Measurements from ENCODE around the gene TRABD2B.

DNA sequence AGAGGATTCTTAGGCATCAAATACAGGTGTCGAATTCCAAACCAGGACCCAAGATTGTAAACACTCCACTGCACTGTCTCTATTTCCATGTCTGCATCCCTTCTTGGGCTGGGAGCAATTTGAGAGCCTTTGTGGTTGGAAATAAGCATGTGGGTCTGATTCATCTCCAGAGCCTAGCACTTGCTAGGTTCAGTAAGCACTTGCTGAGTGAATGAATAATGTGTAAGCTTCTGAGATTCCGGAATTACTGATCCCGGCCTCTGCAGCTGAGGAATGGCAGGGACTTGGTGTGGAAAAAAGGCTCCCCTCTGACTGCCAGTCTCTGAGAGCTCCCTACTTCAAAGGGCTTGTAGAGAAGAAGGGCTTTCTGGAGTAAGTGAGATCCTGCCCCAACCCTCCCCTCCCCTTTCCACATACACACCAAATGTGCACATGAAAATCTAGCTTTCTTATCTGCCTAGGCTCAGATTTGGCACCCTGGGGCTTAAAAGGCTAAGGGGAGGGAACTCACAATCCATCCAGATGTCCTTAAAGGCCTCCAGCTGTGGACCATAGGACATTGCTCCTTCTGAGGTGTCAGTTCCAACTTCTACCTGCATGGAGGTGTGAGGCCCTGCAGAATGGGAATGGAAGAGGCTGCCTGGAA lies 39.6 kb upstream of the TRABD2B start:
- TF ChIP-seq EZH2 (IDR thresholded peaks at IDR 0.05; ENCODE audit: borderline replicate concordance, low read depth, low read length, severe bottlenecking), result no peak
- TF ChIP-seq, protein P1, sequence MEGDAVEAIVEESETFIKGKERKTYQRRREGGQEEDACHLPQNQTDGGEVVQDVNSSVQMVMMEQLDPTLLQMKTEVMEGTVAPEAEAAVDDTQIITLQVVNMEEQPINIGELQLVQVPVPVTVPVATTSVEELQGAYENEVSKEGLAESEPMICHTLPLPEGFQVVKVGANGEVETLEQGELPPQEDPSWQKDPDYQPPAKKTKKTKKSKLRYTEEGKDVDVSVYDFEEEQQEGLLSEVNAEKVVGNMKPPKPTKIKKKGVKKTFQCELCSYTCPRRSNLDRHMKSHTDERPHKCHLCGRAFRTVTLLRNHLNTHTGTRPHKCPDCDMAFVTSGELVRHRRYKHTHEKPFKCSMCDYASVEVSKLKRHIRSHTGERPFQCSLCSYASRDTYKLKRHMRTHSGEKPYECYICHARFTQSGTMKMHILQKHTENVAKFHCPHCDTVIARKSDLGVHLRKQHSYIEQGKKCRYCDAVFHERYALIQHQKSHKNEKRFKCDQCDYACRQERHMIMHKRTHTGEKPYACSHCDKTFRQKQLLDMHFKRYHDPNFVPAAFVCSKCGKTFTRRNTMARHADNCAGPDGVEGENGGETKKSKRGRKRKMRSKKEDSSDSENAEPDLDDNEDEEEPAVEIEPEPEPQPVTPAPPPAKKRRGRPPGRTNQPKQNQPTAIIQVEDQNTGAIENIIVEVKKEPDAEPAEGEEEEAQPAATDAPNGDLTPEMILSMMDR (IDR thresholded peaks at IDR 0.05; ENCODE audit: extremely low read depth in 1 of 2, insufficient read depth in 1 of 2, low read depth in 1 of 2, low read length in 2 of 2), result no peak
- TF ChIP-seq POLR2A (IDR thresholded peaks at IDR 0.05; ENCODE audit: low read depth, low read length), result no peak
- TF ChIP-seq, protein P2, sequence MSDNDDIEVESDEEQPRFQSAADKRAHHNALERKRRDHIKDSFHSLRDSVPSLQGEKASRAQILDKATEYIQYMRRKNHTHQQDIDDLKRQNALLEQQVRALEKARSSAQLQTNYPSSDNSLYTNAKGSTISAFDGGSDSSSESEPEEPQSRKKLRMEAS (IDR thresholded peaks at IDR 0.05; ENCODE audit: insufficient read depth, insufficient read length), result no peak
